Stimulated activated CD4-positive, alpha-beta T cell treated with anti-CD3 and anti-CD28 coated beads, Interleukin-12 subunit alpha, Interleukin-12 subunit beta, amount 100 ng/mL, for 24 hours (primary cell): ENCODE data around the gene DTNB.

ENCODE experiments used
- DNase-seq, 2 experiments: peaks; one replicate each; pipeline ENCODE4 v3.0.0-alpha.2; 2020; ENCODE audit warnings: low read depth in 2 of 2

DTNB gene

GRCh38 chr2:25371253-25372241, 301.8 kb downstream of the DTNB start:
- DNase-seq: no peak

- no peak for DNase-seq
These were observed 303.5 kb downstream of the DTNB start for GRCh38 chr2:25369876-25370275.

- no peak for DNase-seq
These were observed 303.9 kb downstream of the DTNB start for GRCh38 chr2:25369439-25369838.

- no peak for DNase-seq
These were observed 304.7 kb downstream of the DTNB start for GRCh38 chr2:25368660-25369059.

GRCh38 chr2:25367296-25367695, 306.1 kb downstream of the DTNB start:
- DNase-seq: no peak

GRCh38 chr2:25366629-25367028, 306.7 kb downstream of the DTNB start:
- no peak for DNase-seq

- no peak for DNase-seq
These were observed 308.1 kb downstream of the DTNB start for GRCh38 chr2:25365241-25365640.

GRCh38 chr2:25363733-25364132, 309.6 kb downstream of the DTNB start:
- DNase-seq: no peak

- peak; percentile 34 to 40 for DNase-seq
These were observed 310.8 kb downstream of the DTNB start for GRCh38 chr2:25362434-25363145.

- DNase-seq: peak; percentile 89 to 95
These were observed 311.3 kb downstream of the DTNB start for GRCh38 chr2:25362049-25362433.

GRCh38 chr2:25361261-25362048, 311.9 kb downstream of the DTNB start:
- DNase-seq: no peak

- no peak for DNase-seq
These were observed 314.5 kb downstream of the DTNB start for GRCh38 chr2:25358836-25359235.

GRCh38 chr2:25358249-25358815, 315.0 kb downstream of the DTNB start:
- no peak for DNase-seq

- DNase-seq: no peak
These were observed 317.3 kb downstream of the DTNB start for GRCh38 chr2:25356088-25356487.

GRCh38 chr2:25355270-25355669, 318.1 kb downstream of the DTNB start:
- DNase-seq: no peak

- DNase-seq: no peak
These were observed 319.3 kb downstream of the DTNB start for GRCh38 chr2:25354116-25354515.

- DNase-seq: no peak
These were observed 324.0 kb downstream of the DTNB start for GRCh38 chr2:25349397-25349796.

- DNase-seq: no peak
These were observed 325.5 kb downstream of the DTNB start for GRCh38 chr2:25347846-25348245.

GRCh38 chr2:25347205-25347815, 326.1 kb downstream of the DTNB start:
- DNase-seq: no peak

- no peak for DNase-seq
These were observed 330.1 kb downstream of the DTNB start for GRCh38 chr2:25343187-25343825.
